ENCODE measurements around the gene PROM1. TPM values are rescaled to one million over a fixed set of nuclear protein-coding genes. Genes with fewer than 3 reads are reported as not detected.

The PROM1 gene
- total RNA-seq, 1 donor from 2014 or later, result not detected

DNA sequence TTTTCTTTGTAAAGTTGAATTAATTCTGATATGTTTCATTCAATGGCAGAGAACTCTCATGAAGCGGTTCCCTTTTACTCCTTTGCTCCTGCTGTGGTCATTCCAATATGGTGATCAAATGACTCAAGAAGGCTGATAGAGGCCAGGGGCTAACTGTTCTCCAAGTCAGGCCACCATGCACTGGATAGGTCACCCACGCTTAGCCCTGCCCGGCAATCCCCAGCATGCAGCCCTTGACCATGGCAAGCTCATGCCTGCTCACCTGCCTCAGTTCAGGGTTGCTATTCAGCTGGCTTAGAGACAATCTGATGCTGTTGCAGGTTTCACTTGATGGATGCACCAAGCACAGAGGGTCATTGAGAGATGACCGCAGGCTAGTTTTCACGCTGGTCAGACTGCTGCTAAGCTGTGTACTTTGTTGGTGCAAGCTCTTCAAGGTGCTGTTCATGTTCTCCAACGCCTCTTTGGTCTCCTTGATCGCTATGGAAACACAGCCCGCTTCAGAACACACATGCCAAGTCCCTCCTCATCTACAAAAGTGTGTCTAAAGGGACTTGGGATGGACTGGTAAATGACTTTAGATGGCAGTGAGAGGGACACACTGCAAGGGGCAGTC, 65.7 kb downstream of the PROM1 start:
- H3K4me1 ChIP-seq, result no peaks in the 10 kb centered on the region
- H3K4me3 ChIP-seq, result no peak overlapping the region
- no peak overlapping the region for H3K27ac ChIP-seq
- intact Hi-C loops (cut with DNase I), result no loop called here
- no peaks in the 10 kb centered on the region for H3K27me3 ChIP-seq
- TF ChIP-seq CTCF (IDR thresholded peaks at IDR 0.05) (no peak), POLR2AphosphoS5 (IDR thresholded peaks at IDR 0.05; ENCODE audit: insufficient read depth in 1 of 2, low read depth in 1 of 2) (no peak), POLR2A (IDR thresholded peaks at IDR 0.05) (no peak)
- no peaks in the 10 kb centered on the region for H3K9me3 ChIP-seq
- no peaks in the 10 kb centered on the region for H3K36me3 ChIP-seq
- no peak for DNase-seq (ENCODE audit: extremely low spot score in 2 of 2)

- TF ChIP-seq POLR2AphosphoS5 (IDR thresholded peaks at IDR 0.05; ENCODE audit: insufficient read depth in 1 of 2, low read depth in 1 of 2) (no peak), POLR2A (IDR thresholded peaks at IDR 0.05) (no peak), CTCF (IDR thresholded peaks at IDR 0.05) (no peak)
- H3K27ac ChIP-seq, result no peak overlapping the region
- H3K27me3 ChIP-seq, result no peaks in the 10 kb centered on the region
- H3K36me3 ChIP-seq, result no peaks in the 10 kb centered on the region
- DNase-seq (ENCODE audit: extremely low spot score in 2 of 2), result no peak
- no peak overlapping the region for H3K4me3 ChIP-seq
- H3K4me1 ChIP-seq, result no peaks in the 10 kb centered on the region
- intact Hi-C loops (cut with DNase I), result no loop called here
- no peaks in the 10 kb centered on the region for H3K9me3 ChIP-seq
These were observed 67.3 kb downstream of the PROM1 start for GRCh38 chr4:16016536-16016935.

DNA sequence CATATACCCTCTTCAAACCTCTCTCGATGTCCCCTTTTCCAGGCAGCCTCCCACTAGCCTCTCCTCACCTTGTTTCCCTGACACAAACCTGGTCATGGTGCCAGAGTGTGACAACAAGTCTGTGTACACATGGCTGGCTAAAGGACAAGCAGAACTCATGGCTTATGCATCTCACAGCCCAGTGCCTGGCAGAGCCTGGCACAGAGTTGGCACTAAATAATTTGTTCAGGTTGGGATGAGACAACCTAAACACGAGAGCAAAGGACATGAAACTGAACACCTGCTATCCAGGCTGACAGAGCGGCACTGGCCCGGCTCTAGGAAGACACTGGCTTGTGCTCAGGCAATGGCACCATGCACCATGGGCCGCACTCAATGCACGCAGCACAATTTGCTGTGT, 72.7 kb downstream of the PROM1 start:
- Histone ChIP-seq H3K4me3 (no peak overlapping the region), H3K27me3 (no peaks in the 10 kb centered on the region), H3K4me1 (no peaks in the 10 kb centered on the region), H3K36me3 (no peaks in the 10 kb centered on the region), H3K27ac (no peak overlapping the region), H3K9me3 (no peaks in the 10 kb centered on the region)
- TF ChIP-seq POLR2AphosphoS5 (IDR thresholded peaks at IDR 0.05; ENCODE audit: insufficient read depth in 1 of 2, low read depth in 1 of 2) (no peak), CTCF (IDR thresholded peaks at IDR 0.05) (no peak), POLR2A (IDR thresholded peaks at IDR 0.05) (no peak)
- DNase-seq (ENCODE audit: extremely low spot score in 2 of 2), result no peak
- intact Hi-C loops (cut with DNase I), result no loop called here

GRCh38 chr4:16009153-16009552, 74.7 kb downstream of the PROM1 start:
- H3K27ac ChIP-seq, result no peak overlapping the region
- no peaks in the 10 kb centered on the region for H3K4me1 ChIP-seq
- DNase-seq (ENCODE audit: extremely low spot score in 2 of 2), result no peak
- no peaks in the 10 kb centered on the region for H3K9me3 ChIP-seq
- H3K4me3 ChIP-seq, result no peak overlapping the region
- TF ChIP-seq CTCF (IDR thresholded peaks at IDR 0.05) (no peak), POLR2A (IDR thresholded peaks at IDR 0.05) (no peak), POLR2AphosphoS5 (IDR thresholded peaks at IDR 0.05; ENCODE audit: insufficient read depth in 1 of 2, low read depth in 1 of 2) (no peak)
- no peaks in the 10 kb centered on the region for H3K36me3 ChIP-seq
- intact Hi-C loops (cut with DNase I), result no loop called here
- no peaks in the 10 kb centered on the region for H3K27me3 ChIP-seq

GRCh38 chr4:16007471-16008095, 76.2 kb downstream of the PROM1 start:
- Histone ChIP-seq H3K4me1 (no peaks in the 10 kb centered on the region), H3K9me3 (no peaks in the 10 kb centered on the region), H3K27me3 (no peaks in the 10 kb centered on the region), H3K27ac (no peak overlapping the region), H3K4me3 (no peak overlapping the region), H3K36me3 (no peaks in the 10 kb centered on the region)
- TF ChIP-seq POLR2A (IDR thresholded peaks at IDR 0.05), result no peak
- TF ChIP-seq CTCF (IDR thresholded peaks at IDR 0.05), result no peak
- no peak for TF ChIP-seq POLR2AphosphoS5 (IDR thresholded peaks at IDR 0.05; ENCODE audit: insufficient read depth in 1 of 2, low read depth in 1 of 2)
- intact Hi-C loops (cut with DNase I), result no loop called here
- DNase-seq (ENCODE audit: extremely low spot score in 2 of 2), result peak in 1 of 2 donors; percentile 62
